HEK293 (cell line): ENCODE results near the gene ST7.

Experiments
- CTCF ChIA-PET: fragments of 350-600 bp; formaldehyde crosslinking; extraction: SDS; loops from one replicate; lab custom pipeline; 2021; ENCODE audit warnings: antibody characterized with exemption; lab: Yijun Ruan, JAX
- POLR2A ChIA-PET: fragments of 300-600 bp; formaldehyde crosslinking; extraction: SDS; loops from one replicate; lab custom pipeline; 2020; ENCODE audit warnings: antibody characterized with exemption, inconsistent platforms; lab: Yijun Ruan, JAX
- H3K27ac ChIP-seq: fragments of 200-500 bp; sonication (Bioruptor generic); 2 replicates; pipeline ENCODE4 v1.5.1; 2014; ENCODE audit warnings: low read depth, low read length, control low read depth, inconsistent platforms; ENCODE audit errors: extremely low read depth
- H3K36me3 ChIP-seq, 2 experiments: fragments of 200-500 bp in 1 of 2; sonication (Bioruptor generic) in 1 of 2; 1 replicate in 1 of 2; 2 replicates in 1 of 2; pipeline ENCODE4 v1.5.1; 2014 to 2017; ENCODE audit warnings: inconsistent platforms in 2 of 2, low read length in 2 of 2; ENCODE audit not compliant: control insufficient read depth in 2 of 2, insufficient read depth in 1 of 2
- H3K4me1 ChIP-seq: fragments of 200-500 bp; sonication (Bioruptor generic); 2 replicates; pipeline ENCODE4 v1.5.1; 2014; ENCODE audit warnings: mild to moderate bottlenecking, low read length, inconsistent platforms; ENCODE audit not compliant: control insufficient read depth, insufficient read depth
- H3K4me3 ChIP-seq: 2 replicates; pipeline ENCODE4 v1.5.1; 2011; ENCODE audit warnings: low read depth, mild to moderate bottlenecking, control low read depth, low read length, moderate library complexity
- H3K9me3 ChIP-seq: fragments of 200-500 bp; sonication (Bioruptor generic); 2 replicates; pipeline ENCODE4 v1.5.1; 2014; ENCODE audit warnings: low read depth, low read length, inconsistent platforms; ENCODE audit not compliant: control insufficient read depth, insufficient read depth
- HOXA7 ChIP-seq: sonication (generic); formaldehyde crosslinking; IDR thresholded peaks from 2 replicates; pipeline ENCODE4 v1.8.1; 2022; ENCODE audit warnings: missing genetic modification reagents, borderline replicate concordance
- HOXC10 ChIP-seq: sonication (generic); formaldehyde crosslinking; IDR thresholded peaks from 2 replicates; pipeline ENCODE4 v1.8.1; 2023; ENCODE audit warnings: mild to moderate bottlenecking, missing genetic modification reagents
- MYNN ChIP-seq: fragments of 450-650 bp; formaldehyde crosslinking; IDR thresholded peaks from 2 replicates; pipeline ENCODE4 v1.5.1; 2016; ENCODE audit warnings: missing biosample characterization, missing genetic modification characterization, borderline replicate concordance
- SCRT2 ChIP-seq: fragments of 450-650 bp; formaldehyde crosslinking; IDR thresholded peaks from 2 replicates; pipeline ENCODE4 v1.5.1; 2016; ENCODE audit warnings: missing biosample characterization, missing genetic modification characterization
- TSHZ1 ChIP-seq: fragments of 450-650 bp; formaldehyde crosslinking; IDR thresholded peaks from 2 replicates; pipeline ENCODE4 v1.5.1; 2016; ENCODE audit warnings: missing biosample characterization, missing genetic modification characterization, borderline replicate concordance
- ZNF121 ChIP-seq: fragments of 450-650 bp; formaldehyde crosslinking; IDR thresholded peaks from 2 replicates; pipeline ENCODE4 v1.5.1; 2016; ENCODE audit warnings: missing biosample characterization, missing genetic modification characterization
- ZNF157 ChIP-seq: fragments of 450-650 bp; formaldehyde crosslinking; IDR thresholded peaks from 2 replicates; pipeline ENCODE4 v1.5.1; 2016; ENCODE audit warnings: missing biosample characterization, missing genetic modification characterization
- ZNF18 ChIP-seq: fragments of 450-650 bp; formaldehyde crosslinking; IDR thresholded peaks from 2 replicates; pipeline ENCODE4 v1.5.1; 2016; ENCODE audit warnings: missing biosample characterization, missing genetic modification characterization
- ZNF280C ChIP-seq: fragments of 450-650 bp; formaldehyde crosslinking; IDR thresholded peaks from 2 replicates; pipeline ENCODE4 v1.5.1; 2016; ENCODE audit warnings: missing biosample characterization, missing genetic modification characterization
- ZNF335 ChIP-seq: fragments of 450-650 bp; formaldehyde crosslinking; conservative IDR thresholded peaks from 2 replicates; pipeline ENCODE4 v1.5.1; 2016; ENCODE audit warnings: missing biosample characterization, missing genetic modification characterization
- ZNF350 ChIP-seq: fragments of 450-650 bp; formaldehyde crosslinking; IDR thresholded peaks from 2 replicates; pipeline ENCODE4 v1.5.0; 2017; ENCODE audit warnings: missing biosample characterization, mild to moderate bottlenecking, missing genetic modification characterization
- ZNF561 ChIP-seq: fragments of 450-650 bp; IDR thresholded peaks from 2 replicates; pipeline ENCODE4 v1.5.1; 2018; ENCODE audit warnings: missing biosample characterization, missing genetic modification characterization, borderline replicate concordance
- ZNF571 ChIP-seq: fragments of 450-650 bp; formaldehyde crosslinking; IDR thresholded peaks from 2 replicates; pipeline ENCODE4 v1.5.0; 2017; ENCODE audit warnings: missing biosample characterization, missing genetic modification characterization
- ZNF658 ChIP-seq: fragments of 450-650 bp; formaldehyde crosslinking; IDR thresholded peaks from 2 replicates; pipeline ENCODE4; 2016; ENCODE audit warnings: missing biosample characterization, missing genetic modification characterization
- ZSCAN30 ChIP-seq: fragments of 450-650 bp; IDR thresholded peaks from 2 replicates; pipeline ENCODE4 v1.5.1; 2018; ENCODE audit warnings: missing biosample characterization, mild to moderate bottlenecking, missing genetic modification characterization, moderate library complexity
- TF ChIP-seq, protein P1 (sequence below): fragments of 450-650 bp; formaldehyde crosslinking; IDR thresholded peaks from 2 replicates; pipeline ENCODE4 v1.5.1; 2016; ENCODE audit warnings: missing biosample characterization, missing genetic modification characterization
- TF ChIP-seq, protein P2 (sequence below): fragments of 450-650 bp; formaldehyde crosslinking; conservative IDR thresholded peaks from 2 replicates; pipeline ENCODE4 v1.5.1; 2016; ENCODE audit warnings: low read depth, missing biosample characterization, missing genetic modification characterization
- TF ChIP-seq, protein P3 (sequence below): fragments of 450-650 bp; formaldehyde crosslinking; IDR thresholded peaks from 2 replicates; pipeline ENCODE4 v1.5.1; 2016; ENCODE audit warnings: missing biosample characterization, missing genetic modification characterization

ST7 gene

DNA sequence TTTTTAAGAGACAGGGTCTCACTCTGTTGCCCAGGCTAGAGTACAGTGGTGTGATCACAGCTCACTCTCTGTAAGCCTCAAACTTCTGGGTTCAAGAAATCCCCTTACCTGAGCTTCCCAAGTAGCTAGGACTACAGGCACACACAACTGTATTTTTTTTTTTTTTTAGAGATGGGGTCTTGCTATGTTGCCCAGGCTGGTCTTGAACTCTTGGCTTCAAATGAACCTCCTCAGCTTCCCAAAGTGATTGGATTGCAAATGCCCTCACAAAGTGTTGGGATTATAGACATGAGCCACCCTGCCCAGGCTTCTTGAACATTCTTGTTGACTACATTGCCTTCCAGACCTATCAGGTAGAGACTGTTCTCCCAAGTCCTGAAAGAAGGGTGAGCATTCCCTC lies 296.9 kb downstream of the ST7 start:
- no peaks in the 10 kb centered on the region for H3K36me3 ChIP-seq
- TF ChIP-seq HOXA7, result no peak
- TF ChIP-seq ZNF561 (tag by site-specific recombination), result no peak
- no peak for TF ChIP-seq SCRT2 (tag by site-specific recombination)
- no peak for TF ChIP-seq ZNF658 (tag by site-specific recombination)
- TF ChIP-seq ZNF121 (tag by site-specific recombination), result peak; percentile 85; the same call in 1 of the 2 replicates
- H3K4me1 ChIP-seq, result no peaks in the 10 kb centered on the region
- H3K9me3 ChIP-seq, result no peaks in the 10 kb centered on the region
- ChIA-PET POLR2A (no interaction called here), CTCF (no interaction called here)
- no peak overlapping the region for H3K4me3 ChIP-seq
- H3K27ac ChIP-seq, result no peak overlapping the region

DNA sequence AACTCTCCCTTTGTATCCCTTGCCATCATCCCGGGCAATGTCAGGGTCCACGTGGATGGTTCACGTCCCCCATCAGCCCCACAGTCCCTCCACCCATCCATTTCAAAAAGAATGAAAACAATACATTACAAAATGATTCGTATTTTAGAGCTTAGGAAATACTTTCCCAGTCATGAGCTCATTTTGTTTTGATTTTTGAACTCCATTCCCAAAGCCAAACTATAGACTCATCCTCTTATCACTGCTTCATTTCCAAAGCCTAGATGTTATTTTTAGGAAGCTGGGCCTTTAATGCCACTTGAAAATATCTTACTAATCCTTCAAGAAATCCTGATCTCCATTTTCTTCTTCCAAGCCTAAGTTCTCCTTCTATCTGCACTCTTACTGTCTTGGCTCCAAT lies 297.5 kb downstream of the ST7 start:
- no peaks in the 10 kb centered on the region for H3K4me1 ChIP-seq
- no peaks in the 10 kb centered on the region for H3K36me3 ChIP-seq
- H3K4me3 ChIP-seq, result no peak overlapping the region
- H3K9me3 ChIP-seq, result no peaks in the 10 kb centered on the region
- no peak overlapping the region for H3K27ac ChIP-seq
- ChIA-PET CTCF (interaction anchor here (0.6 to 0.7 kb wide), 2 partner anchors 128 to 170 kb away, joined by 3 read pairs; no protein-coding TSS in a partner anchor), POLR2A (no interaction called here)
- TF ChIP-seq, protein P1, sequence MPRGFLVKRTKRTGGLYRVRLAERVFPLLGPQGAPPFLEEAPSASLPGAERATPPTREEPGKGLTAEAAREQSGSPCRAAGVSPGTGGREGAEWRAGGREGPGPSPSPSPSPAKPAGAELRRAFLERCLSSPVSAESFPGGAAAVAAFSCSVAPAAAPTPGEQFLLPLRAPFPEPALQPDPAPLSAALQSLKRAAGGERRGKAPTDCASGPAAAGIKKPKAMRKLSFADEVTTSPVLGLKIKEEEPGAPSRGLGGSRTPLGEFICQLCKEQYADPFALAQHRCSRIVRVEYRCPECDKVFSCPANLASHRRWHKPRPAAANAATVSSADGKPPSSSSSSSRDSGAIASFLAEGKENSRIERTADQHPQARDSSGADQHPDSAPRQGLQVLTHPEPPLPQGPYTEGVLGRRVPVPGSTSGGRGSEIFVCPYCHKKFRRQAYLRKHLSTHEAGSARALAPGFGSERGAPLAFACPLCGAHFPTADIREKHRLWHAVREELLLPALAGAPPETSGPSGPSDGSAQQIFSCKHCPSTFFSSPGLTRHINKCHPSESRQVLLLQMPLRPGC (tag by site-specific recombination), result no peak
- TF ChIP-seq, protein P2, sequence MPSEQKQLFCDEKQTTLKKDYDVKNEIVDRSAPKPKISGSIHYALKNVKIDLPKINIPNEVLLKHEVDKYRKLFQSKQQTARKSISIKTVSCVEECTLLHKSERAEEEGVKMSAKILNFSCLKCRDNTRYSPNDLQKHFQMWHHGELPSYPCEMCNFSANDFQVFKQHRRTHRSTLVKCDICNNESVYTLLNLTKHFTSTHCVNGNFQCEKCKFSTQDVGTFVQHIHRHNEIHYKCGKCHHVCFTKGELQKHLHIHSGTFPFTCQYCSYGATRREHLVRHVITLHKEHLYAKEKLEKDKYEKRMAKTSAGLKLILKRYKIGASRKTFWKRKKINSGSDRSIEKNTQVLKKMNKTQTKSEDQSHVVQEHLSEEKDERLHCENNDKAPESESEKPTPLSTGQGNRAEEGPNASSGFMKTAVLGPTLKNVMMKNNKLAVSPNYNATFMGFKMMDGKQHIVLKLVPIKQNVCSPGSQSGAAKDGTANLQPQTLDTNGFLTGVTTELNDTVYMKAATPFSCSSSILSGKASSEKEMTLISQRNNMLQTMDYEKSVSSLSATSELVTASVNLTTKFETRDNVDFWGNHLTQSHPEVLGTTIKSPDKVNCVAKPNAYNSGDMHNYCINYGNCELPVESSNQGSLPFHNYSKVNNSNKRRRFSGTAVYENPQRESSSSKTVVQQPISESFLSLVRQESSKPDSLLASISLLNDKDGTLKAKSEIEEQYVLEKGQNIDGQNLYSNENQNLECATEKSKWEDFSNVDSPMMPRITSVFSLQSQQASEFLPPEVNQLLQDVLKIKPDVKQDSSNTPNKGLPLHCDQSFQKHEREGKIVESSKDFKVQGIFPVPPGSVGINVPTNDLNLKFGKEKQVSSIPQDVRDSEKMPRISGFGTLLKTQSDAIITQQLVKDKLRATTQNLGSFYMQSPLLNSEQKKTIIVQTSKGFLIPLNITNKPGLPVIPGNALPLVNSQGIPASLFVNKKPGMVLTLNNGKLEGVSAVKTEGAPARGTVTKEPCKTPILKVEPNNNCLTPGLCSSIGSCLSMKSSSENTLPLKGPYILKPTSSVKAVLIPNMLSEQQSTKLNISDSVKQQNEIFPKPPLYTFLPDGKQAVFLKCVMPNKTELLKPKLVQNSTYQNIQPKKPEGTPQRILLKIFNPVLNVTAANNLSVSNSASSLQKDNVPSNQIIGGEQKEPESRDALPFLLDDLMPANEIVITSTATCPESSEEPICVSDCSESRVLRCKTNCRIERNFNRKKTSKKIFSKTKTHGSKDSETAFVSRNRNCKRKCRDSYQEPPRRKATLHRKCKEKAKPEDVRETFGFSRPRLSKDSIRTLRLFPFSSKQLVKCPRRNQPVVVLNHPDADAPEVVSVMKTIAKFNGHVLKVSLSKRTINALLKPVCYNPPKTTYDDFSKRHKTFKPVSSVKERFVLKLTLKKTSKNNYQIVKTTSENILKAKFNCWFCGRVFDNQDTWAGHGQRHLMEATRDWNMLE (tag by site-specific recombination), result no peak
- TF ChIP-seq ZNF18 (tag by site-specific recombination), result no peak
- no peak for TF ChIP-seq ZNF335 (tag by site-specific recombination)
- TF ChIP-seq ZSCAN30 (tag by site-specific recombination), result no peak
- TF ChIP-seq MYNN (tag by site-specific recombination), result no peak
- no peak for TF ChIP-seq HOXC10 (CRISPR knock-in tag)
- TF ChIP-seq SCRT2 (tag by site-specific recombination), result no peak
- TF ChIP-seq, protein P3, sequence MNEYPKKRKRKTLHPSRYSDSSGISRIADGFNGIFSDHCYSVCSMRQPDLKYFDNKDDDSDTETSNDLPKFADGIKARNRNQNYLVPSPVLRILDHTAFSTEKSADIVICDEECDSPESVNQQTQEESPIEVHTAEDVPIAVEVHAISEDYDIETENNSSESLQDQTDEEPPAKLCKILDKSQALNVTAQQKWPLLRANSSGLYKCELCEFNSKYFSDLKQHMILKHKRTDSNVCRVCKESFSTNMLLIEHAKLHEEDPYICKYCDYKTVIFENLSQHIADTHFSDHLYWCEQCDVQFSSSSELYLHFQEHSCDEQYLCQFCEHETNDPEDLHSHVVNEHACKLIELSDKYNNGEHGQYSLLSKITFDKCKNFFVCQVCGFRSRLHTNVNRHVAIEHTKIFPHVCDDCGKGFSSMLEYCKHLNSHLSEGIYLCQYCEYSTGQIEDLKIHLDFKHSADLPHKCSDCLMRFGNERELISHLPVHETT (tag by site-specific recombination), result no peak
- no peak for TF ChIP-seq ZNF157
- no peak for TF ChIP-seq ZNF571 (tag by site-specific recombination)
- no peak for TF ChIP-seq TSHZ1 (tag by site-specific recombination)
- no peak for TF ChIP-seq ZNF280C
- no peak for TF ChIP-seq ZNF350 (tag by site-specific recombination)
